Fibroblast of peridontal ligament (primary cell): Measurements from ENCODE around the gene MAP3K7CL.
A peak's percentile ranks its signal among the peaks of the same experiment; 100 is the strongest.

Experiments
- DNase-seq: peaks from one replicate; pipeline ENCODE4 v3.0.0-alpha.2; 2010; ENCODE audit errors: extremely low read depth

Gene MAP3K7CL, protein sequence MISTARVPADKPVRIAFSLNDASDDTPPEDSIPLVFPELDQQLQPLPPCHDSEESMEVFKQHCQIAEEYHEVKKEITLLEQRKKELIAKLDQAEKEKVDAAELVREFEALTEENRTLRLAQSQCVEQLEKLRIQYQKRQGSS

GRCh38 chr21:29130270-29130969 is at the start of gene MAP3K7CL:
TSS of gene MAP3K7CL (plus strand) at chr21:29130644. CDS start at chr21:29133345, 2,701 bp downstream.
- DNase-seq = peak; percentile 100

DNA sequence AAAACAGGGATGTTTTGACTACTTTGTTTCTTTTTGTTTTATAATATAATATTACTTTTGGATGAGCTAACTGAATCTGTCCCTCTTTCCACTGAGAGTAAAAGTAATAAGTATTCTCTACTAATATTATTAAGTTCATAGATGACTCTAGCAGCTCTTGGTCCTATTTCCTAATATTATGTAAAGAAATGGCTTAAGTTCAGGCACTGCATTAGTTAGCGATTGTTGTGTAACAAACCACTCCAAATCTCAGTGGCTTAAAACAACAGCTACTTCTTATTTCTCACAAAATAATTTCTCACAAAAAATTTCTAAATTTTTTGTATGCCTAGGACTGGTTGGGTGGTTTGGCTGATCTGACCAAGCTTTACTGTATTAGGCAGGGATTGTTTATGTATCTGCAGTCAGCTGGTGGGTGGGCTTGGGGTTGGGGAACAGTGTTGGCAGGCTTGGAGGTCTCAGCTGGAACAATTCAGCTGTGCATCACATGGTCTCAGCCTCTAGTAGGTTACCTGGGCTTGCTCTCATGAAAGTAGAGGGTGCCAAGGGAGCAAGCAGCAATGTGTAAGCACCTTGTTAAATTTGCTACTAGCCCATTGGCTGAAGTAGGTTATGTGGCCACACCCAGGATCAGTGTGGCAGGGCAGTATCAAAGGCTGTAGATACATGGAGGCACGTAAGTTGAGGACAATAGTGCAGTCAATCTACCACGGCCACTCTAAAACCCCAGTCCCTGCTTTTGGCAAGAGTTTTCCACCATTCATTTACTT is 48.2 kb upstream of the MAP3K7CL start:
- DNase-seq = no peak

- no peak for DNase-seq
These were observed 47.1 kb upstream of the MAP3K7CL start for GRCh38 chr21:29083306-29083705.

- no peak for DNase-seq
These were observed 46.1 kb upstream of the MAP3K7CL start for GRCh38 chr21:29084372-29084771.

- DNase-seq = no peak
These were observed 45.2 kb upstream of the MAP3K7CL start for GRCh38 chr21:29085106-29085752.

DNA sequence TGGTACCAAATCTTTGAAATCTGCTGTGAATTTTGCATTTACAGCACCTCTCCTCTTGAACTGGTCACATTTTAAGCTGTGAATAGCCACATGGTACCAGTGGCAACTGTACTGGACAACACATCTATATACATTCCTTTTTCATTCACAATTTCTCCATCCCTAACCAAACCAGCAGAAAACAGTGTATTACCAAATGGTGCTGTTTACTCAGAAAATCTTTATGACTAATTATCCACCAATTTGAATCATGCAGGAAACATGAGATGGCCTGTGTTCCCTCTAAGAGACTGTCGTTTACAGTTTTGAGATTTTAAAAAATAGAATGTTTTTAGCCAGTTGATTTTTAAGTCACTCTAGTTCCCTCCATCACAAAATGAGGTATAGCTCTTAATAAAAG is 39.4 kb upstream of the MAP3K7CL start:
- peak; percentile 81 for DNase-seq

DNA sequence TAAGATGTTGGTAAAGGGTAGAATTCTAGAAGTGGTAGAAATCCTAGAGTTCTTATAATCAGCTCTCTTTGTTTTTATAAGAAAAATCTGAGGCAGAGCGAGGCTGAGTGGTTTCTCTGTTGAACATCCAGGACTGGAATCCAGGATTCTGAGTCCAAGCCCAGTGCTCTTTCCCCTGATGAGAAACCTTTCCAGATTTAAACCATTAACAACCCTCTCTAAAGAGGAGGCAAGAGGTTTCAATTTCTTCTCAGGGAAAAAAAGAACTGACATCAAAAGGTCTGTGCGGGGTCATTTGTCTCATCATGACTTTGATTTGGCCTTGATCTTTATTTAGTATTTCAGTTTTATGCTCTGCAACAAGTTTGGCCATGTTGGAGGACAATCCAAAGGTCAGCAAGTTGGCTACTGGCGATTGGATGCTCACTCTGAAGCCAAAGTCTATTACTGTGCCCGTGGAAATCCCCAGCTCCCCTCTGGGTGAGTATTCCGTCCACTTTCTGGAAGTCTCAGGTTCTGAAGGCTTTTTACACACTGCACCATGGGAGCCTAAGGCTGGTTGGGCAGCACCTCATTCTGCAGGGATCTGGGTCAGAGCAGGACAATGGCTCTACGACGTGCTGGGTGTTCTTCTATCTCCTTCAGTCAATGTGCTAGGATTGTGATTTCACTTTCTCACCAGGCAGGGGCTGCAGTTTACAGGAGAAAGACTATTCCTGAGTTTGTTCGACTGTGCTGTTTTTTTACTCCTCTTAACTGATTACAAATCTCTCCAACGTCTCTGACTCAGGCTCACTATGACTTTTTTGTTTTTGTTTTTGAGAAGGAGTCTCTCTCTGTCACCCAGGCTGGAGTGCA is 38.1 kb upstream of the MAP3K7CL start:
- DNase-seq = peak; percentile 66

DNA sequence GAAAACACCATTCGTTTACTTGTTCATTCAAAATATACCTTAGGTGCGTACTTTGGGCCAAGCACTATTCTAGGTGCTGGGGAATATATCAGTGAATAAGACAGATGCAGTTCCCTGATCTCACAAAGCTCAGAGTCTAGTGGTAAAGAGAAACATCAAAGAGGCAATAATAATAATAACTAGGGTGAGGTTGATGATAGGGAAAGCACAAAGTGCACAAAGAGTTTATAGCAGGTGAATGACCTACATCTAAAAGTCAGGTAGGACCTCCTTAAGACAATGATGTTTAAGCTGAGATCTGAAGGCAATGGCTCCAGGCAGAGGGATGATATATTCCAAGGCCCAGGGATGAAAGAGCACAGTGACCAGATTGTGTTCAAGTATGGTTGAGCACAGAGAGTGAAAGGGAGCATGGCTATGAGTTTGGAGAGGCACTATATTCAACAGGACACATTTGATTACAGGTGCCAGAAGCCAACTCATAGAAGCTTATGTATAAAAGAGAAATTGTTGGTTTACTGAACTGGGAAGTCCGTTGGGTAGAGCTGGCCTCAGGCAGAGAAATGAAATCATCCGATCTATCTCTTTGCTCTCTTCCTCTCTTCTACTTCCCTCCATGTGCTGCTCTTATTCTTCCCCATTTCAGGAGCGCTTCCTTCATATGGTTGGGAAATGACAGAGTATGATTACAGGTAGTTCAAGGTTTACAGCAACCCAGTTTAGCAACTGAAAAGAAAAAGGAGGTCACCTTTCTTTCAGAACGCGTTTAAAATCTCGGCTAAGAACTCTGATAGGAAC is 34.0 kb upstream of the MAP3K7CL start:
- no peak for DNase-seq

DNA sequence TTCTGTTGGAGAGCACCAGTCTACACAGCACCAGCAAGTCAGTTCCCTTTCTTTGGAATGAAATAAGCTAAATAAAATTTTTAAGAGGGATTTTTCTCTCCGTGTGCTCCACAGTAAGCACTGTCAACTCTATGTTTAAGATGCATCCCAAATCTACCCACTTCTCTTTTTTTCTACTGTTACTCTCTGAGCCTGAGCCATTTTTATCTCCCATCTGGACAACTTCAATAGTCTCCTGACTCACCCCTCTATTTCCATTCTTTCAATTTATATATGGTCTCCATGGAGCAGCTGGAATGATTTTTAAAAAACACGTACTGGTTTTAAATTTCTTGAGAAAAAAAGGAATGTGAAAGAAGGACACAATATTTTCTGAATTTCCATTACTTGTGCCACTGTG is 32.3 kb upstream of the MAP3K7CL start:
- peak; percentile 36 for DNase-seq

- peak; percentile 43 for DNase-seq
These were observed 27.6 kb upstream of the MAP3K7CL start for GRCh38 chr21:29102791-29103257.

DNA sequence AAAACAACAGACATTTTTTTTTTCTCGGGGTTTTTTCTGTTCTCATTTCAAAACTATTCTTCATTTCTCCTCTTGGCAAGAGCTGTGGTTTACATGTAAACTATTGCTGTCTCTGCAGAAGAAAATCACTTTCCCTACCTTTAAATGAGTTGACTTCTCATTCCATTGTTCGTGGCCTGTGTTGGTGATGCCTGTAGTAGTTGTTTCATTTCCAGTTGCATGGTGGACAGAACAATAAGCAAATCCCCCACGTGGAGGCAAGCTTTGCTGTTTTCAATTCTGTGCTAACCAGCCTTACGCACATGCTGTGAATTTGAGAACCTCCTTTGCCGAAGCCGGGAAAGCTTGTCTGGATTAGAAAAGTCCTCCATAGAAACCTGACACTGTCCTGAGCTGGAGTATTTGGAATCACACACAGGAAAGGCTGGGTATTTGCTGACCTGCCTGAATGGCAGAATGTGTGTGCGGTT is 26.2 kb upstream of the MAP3K7CL start:
- DNase-seq = peak; percentile 55

GRCh38 chr21:29105218-29105617 is 25.2 kb upstream of the MAP3K7CL start:
- no peak for DNase-seq

DNA sequence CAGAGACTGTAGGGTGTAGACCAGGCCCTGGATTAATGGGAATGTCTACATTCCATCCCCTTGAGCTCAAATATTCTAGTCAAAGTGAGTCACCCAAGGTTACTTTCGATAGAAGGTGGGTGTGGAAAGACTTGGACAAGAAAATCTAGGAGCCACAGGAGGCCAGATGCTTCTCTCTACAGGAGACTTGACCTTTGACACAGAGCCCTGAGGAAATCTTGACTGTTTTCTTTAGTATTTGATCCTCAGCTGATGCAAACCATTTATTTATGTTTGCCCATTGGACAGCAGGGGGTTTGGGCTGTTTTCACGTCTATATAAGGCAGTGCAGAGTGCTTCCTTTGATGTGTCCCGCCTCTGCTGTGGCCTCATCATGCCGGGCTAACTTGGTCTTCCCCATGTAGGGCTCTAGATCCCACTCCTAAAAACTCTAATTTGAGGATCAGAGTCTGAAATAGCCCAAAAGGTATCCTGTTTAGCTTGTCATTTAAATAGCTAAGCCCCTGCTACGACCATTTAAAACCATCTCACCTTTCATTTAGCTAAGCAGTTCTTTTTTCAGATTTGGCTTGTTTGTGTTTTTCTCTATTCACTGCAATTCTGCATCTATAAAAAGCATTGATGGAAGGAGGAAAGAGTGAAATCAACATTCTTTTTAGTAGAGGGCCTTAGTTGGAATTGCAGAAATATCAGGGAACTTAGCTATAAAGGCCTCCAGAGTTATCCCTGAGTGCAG is 15.5 kb upstream of the MAP3K7CL start:
- peak; percentile 66 for DNase-seq

DNA sequence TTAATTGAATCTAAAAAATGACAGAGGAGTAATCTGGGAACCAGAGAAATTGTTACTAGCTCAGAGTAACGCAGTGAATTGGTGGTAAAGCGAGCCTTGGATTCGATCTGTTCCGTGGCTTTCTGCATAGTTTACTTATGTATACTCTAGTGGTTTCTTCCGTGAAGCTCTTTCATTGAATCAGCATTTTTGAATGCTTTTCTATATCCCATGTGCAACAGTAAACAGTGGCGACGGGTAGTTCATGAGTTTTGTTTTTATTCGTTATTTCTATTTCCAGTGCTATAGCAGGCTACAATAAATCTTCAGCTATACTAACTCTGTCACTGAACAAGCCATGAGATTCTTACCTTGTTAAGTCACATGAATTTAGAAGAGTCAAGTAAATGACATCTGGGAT is 14.5 kb upstream of the MAP3K7CL start:
- peak; percentile 45 for DNase-seq

GRCh38 chr21:29117372-29117955 is 13.0 kb upstream of the MAP3K7CL start:
- DNase-seq = no peak

DNA sequence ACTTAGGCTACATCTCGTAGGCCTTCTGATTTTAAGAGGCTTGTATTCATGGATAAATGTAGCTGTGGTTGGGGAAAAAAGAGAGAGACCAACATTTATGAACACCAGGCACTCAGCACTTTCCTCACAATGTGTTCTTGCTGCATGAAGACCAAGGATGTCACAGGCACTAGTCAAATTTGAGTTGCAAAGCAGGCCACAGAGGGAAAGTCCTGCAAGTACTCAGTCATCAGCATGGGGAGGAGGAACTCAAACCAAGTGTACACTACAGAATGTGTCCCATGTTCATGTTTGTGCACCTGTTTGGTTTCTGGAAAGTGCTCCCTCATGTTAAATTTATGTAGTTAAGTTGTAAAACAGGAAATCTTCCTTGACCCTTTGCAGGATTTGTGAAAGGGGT is 8.7 kb upstream of the MAP3K7CL start:
- DNase-seq = no peak

DNA sequence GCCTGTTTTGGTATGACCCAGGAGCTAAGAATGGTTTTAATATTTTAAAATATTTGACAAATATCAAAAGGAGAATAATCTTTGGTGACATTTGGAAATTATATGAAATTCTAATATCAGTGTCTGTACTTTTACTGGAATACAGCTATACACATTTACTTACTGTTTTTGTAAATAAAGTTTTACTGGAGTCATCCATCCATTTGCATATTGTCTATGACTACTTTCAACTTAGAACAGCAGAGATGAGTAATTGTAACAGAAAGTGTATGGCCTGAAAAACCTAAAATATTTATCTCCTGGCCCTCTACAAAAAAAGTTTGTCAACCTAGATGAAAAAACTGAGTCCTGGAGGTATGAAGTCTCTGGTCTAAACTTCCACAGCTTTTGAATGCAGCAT is 5.8 kb upstream of the MAP3K7CL start:
- no peak for DNase-seq

DNA sequence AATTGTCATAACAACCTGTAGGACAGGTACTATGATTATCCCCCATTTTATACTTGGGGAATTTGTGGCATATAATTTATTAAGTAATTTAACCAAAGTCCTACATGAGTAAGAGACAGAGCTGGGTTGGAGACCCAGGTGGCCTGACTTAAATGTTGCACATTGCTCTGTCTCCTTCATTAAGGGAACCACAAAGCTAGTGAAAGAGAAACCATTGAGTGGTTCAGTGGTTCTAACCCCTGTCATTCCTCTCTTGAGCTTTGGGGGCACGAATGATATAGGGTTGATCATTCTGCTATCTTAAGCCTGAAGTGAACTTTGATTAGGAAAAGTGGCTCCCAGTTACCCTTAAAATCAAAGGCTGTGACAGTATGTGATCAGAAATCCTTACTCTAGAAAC is 5.3 kb upstream of the MAP3K7CL start:
- DNase-seq = no peak

DNA sequence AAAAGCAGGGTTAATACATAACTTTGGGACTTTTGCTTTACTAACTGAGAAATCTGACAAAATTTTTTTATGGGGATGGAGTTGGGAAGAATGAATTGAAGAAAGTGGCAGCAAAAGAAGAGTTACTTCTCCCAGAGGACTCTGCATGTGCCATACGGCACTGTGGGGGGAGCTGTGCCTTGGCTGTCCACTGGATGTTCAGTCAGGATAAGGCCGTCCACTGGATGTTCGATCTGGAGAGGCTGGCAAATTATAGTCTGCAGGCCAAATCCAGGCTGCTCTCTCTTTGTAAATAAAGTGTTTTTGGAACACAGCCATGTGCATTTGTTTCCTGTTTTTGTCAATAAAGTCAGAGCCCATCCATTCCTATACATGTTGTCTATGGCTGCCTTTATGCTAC is 4.5 kb upstream of the MAP3K7CL start:
- no peak for DNase-seq
